GM03348 (cell line): ENCODE data around the gene AFF3.
"Not testable (repeated sequence)": the region's sequence is repeated elsewhere in the genome, so short reads cannot be mapped to it uniquely, and the experiment has no call there.

ENCODE experiments used
- DNase-seq: peaks from one replicate; pipeline ENCODE4 v3.0.0; 2012; ENCODE audit warnings: low spot score

The AFF3 gene

DNA sequence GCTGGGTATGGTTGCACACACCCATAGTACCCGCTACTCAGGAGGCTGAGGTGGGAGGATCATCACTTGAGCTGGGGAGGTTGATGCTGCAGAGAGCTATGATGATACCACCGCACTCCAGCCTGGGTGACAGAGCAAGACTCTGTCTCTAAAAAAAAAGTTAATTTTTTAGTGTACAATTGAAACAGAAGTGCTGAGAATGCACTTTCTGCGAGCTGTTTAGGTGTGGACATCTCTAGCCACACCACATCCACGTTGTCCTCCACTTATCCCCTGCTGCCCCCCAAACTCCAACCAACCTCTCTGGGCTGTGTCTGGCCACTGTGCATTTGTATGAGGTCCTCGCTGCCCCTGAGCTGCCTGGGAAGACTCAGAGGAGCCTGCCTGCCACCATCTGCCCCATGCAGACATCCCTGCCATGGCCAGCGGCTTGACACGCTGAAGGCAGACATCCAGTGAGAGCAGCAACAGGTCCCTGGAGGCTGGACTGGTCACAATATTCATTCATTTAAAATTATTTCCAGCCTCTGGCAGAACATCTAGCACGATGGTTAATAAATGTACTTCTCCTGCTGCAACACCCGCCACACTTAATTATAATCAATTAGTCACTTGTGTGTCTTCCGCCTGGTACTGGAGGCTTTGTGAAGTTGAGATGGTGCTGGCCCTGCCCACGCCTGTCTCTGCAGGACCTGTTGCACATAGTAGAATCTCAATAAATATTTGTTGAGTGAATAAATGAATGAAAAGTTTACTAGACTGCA, 3.7 kb upstream of the AFF3 start:
- DNase-seq, result no peak

DNA sequence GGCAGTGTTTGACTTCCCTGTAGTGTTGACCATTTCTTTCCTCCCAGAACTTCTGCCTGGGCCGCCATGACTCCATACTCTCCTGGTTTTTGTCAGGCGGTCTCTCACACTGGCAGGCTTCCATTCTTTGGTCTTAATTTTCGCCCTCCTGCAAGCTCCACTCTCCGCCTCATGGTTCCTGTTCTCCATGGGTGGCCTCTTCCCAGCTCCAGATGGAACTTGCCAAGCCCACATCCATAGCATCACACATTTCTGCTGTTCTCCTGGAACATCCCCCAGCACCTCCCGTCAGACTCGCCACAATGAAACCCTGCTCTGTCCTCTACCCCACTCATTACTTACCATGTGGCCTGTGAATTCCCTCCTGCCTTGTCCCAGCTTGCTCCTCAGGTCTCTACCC, 896 bp upstream of the AFF3 start:
- no peak for DNase-seq

DNA sequence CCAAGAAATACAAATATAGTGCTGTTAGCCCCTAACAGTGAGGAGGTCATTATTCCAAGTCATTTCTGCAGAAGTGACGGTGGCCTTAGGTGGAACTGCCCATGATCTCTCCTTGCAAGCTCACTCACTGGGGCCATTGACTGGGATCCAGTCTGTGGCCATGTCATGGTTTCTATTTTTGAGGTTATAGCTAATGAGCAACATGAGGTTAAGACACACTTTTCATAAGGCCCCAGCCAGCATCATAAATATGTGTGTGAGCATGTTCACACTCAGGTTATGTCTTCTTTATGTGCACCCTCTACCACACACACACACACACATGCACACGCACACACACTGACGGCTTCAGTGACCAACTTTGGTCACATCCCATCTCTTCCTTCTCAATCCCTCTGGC, 484 bp downstream of the AFF3 start:
- DNase-seq, result no peak

DNA sequence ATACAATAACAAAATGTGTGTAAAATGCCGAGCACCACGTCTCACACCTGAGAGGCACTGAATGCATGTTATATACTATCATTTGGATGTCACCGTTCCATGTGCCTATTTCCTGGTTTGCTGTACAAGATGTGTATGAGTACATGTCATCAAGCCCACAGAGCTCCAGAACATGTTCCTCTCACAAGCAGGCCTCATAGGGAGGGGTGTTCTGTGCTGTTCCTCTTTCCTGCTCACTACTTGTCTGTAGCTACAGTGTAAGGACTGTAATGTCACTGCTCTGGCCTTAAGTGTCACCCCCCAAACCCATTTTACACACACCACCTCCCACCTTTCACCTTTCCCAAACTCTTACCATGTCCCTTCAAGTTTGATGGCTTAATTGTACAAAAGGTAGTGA, 1.8 kb downstream of the AFF3 start:
- no peak for DNase-seq

DNA sequence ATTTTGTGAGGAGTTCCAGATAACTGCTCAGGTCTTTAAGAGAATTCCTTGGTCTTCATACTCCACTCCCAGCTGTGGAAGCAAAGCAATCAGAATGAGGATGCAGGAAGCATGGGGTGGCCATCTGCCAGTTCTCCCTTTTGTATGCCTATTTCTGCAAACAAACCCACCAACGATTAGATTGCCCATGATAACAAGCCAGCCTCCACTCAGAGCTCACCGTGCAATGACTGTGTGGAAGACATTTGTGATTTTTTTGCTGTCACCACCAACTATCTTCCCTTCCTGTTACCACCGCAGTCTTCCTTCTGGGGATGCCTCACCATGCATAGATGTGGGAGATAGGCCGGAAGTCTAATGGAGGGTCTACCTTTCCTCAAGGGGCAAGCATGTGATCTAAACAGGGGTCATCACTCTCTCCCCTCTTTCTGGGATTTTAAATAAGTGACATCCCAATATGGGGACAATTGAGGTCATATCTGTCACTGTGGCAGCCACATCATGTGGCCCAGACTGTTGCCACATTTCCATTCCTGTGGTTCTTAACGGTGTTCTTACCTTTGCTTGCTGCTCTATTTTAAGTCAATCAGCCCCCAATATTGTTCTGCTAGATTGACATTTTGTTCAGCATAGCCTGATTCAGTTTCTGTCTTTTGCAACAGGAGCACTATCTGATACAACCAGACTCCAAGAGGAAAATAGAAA, 4.4 kb downstream of the AFF3 start:
- no peak for DNase-seq

DNA sequence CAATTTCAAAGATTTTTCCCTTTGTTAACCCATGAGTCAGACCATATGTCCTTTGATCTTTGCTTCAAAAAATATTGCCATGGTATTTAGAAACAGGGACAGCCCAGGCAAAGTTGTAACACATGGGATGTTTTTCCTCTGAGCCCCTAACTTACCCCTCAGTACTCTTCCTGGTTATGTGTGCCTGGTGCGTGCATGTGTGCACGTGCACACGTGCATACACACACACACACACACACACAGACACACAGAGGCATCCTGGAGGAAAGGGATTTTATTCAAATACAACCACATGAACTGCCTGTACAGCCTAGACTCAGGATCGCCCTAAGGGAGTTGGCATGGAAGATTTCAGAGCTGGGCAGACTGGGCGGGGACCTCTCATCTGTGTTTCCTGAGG, 5.1 kb downstream of the AFF3 start:
- DNase-seq, result no peak

DNA sequence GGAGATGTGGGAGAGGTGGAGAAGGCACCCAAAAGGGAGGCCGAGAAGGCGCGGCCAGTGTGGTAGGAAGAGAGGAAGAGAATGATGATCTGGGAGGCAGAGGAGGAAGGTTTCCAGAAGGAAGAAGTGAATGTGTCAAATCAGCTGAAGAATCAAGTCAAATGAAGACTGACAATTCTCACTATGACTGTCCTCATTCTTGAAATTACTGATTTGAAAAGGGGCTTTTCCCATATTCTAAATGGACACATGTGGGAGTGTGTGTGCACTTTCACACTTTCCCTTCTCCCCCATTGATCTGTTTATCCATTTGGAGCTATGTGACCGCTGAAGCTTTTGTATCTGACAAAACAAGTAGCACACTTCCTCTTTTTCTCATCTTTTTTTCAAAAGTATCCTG, 6.1 kb downstream of the AFF3 start:
- DNase-seq, result no peak

DNA sequence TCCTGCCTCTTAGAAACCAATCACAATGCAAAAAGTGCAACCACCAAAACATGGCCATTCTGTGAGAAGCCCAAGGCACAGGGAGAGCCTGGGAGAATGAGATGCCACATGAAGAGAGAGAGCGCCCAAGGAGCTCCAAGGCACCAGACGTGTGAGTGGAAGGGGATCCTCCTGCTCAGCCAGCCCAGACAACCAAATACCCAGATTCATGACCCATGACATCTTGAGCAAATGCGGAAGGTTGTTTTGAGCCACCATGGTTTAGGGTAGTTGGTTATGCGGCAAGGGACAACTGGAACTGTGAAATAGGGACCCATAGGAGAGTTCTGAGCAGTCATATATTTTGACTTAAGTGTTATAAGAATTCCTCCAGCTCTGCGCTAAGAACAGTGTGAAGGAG, 7.0 kb downstream of the AFF3 start:
- no peak for DNase-seq

DNA sequence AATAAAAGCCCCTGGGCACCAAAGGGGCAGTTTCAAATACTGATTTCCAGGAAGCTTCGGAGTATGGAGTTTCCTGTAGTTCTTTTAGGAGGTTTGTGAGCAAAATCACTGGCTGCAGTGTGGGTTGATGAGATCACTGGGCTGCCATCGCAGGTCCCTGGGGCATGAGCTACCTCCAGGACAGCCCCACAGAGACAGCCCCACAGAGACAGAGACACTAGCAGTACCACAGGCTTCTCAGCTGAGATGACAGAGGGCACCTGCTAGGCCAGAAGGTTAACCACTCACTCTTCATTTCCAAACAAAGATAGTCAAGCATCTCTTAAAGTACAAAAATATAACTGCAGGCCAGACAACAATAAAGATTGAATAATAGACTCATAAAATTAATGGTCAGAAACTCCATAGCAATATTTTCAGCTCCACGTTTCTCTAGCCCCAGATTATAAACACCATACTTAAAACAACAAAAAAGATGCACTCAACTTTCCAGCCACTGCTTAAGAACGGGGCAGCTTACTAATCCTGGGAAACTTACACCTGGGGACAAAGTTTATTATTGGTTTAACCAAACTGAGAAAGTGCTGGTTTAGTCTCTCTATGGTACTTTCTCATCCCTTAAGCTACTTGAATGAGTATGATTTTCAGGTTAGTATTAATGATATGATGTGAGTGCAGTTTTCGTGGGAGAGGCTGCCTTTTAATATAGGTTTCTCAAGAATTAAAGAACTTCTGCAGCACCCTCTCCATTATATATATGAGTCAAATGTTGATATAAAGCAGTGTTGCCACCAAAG, 11.6 kb downstream of the AFF3 start:
- no peak for DNase-seq

DNA sequence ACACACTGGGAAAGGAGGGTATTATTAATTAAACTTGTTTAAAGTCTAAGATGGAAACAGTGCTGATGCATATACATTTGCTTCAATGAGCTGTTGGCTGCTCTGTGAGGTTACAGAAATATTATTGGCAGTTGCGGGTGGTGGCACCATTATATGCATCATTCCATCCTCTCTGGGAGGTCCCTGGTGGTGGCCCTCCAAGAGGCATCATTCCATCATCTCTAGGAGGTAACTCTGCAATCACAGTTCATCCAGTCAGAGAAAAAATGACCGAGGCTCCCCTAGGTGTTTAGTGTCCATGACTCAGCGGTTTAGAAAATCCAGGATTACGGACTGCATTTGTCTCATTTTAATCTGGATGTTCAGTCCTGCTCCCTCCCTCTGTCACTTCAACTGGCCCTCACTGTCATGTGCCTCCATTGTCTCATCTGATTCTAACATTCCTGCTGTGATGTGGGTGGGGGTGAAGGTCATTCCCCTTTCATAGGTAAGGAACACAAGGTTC, 15.4 kb downstream of the AFF3 start:
- no peak for DNase-seq

DNA sequence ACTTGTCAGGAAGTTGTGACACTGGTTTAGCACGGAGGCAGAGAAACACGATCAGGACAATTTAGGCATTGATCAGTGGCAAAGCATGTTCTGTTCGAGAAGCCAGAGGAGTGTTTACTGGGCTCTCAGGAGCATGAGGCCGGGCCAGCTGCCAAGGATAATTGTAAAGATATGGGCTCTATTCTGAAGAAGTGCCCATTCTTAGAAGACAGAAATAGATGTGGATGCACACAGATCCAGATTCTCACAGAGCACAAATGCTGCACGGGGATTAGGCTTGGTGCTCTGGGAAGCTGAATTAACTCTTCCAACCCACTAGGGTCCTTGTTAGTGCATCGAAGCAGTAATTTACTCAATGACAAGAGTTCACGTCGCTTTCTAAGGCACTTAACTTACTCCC, 16.2 kb downstream of the AFF3 start:
- no peak for DNase-seq

DNA sequence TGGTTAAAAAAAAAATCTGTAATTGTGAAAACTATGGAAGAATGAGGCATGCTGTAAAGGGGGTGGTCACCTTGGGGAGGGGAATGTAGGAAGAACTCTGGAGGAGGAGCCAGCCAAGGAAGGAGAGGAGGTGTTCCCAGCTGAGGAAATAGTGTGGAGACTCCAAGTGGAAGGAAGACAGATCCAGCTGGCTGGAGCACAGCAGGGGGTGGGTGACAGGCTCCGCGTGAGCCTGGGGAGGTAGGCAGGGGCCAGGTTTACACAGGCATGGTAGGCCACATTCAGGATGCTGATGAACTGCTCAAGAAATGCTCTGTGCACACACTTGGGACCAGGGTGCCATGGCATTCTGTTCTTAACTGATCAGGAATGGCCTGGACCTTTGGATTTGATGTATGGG, 16.8 kb downstream of the AFF3 start:
- no peak for DNase-seq

DNA sequence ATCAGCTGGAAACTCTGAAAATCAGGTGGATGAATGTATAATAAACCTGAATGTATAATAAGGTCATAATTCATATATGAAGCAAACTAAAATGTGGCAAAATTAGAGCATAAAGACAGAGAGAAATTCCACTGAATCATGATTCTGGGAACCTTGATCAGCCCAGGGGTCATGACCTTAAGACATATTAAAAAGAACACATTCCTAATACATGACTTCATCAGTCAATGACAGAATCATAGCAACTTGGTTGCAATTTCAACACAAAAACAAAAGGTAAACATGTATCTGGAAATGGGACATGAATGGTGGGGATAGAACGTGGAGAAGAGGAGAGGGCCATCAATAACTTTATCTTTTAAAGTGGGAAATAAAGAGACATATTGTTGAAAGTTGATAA, 17.6 kb downstream of the AFF3 start:
- DNase-seq, result no peak

DNA sequence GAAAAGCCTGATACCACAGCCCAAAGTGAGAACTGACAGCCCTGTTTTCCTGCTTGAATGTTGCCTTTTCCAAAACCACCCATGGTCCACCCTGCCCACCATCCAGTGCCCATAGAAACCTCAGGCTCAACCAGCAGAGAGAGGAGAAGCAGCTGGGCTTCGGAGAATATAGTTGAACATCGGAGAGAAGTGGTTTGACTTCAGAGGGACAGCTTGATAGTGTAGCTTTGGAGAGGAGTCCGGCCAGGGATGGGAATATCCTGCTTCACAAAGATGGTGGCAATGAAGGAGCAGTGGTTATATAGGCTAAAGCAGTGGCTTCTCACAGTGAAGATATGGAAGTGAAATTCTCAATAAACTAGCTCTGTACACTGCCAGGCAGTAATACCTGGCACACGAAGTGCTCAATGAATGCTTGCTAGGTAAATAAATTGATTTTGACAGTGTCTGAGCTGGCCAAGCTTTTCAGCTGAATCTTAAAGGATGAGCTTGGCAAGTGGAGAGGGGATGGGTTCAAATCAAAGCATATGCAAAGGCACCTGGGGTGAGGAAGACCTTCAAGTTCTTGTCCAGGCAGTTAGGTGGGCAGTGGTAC, 21.2 kb downstream of the AFF3 start:
- DNase-seq, result no peak

DNA sequence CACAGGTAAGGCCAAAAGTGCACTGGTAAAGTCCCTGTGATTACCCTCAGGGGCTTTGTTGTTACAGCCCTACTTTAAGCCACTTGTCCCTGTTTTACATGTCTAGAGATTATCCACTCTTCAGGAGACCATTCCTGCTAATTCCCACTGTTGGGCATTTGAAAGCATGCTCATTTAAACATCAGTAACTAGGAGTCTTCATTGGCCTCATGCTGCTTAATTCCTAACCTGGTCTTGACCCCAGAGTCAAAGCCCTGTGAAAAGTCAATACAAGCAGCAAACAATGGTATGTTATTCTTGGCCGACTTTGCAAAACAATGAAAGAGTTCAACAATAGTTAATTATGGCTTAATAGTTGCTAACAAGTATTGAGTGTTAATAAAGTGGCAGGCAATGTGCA, 23.2 kb downstream of the AFF3 start:
- no peak for DNase-seq

DNA sequence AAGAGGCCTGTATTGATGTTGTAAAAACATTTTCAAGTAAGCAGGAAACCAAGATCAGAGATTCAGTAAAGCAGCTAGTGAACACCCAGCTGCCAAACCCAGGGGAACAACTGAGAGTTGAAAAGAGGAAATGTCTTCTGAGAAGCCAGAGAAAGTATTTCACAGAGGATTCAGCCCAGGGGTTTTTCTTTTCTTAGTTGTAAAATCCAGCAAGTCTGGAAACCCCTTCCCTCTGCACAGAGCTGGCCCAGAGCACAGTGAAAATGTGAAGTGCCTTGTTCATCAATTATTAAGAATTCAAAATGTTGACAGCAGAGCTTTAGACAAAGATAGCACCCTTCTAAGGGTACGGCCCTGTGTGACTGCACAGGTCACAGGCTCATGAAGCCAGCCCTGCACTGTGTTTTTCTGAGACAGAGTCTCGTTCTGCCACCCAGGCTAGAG, 28.4 kb downstream of the AFF3 start:
- DNase-seq, result no peak

DNA sequence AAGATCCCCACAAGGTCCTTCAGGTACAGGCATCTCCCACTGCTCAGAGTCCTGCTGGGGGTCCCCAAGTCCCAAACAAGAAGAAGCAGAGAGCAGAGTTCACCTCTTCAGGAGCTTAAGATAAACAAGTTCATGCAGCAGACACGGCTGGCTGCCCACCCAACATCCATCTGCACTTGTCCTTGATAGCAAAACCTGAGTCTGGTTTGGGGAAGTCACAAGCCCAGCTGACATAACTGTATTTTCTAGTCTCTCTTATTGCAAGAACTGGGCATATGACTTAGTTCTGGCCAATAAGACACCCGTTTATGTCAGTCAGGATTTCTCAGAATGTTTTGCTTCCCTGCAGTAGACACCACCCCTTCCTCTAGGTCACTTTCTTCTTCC, 31.8 kb downstream of the AFF3 start:
- DNase-seq, result no peak

DNA sequence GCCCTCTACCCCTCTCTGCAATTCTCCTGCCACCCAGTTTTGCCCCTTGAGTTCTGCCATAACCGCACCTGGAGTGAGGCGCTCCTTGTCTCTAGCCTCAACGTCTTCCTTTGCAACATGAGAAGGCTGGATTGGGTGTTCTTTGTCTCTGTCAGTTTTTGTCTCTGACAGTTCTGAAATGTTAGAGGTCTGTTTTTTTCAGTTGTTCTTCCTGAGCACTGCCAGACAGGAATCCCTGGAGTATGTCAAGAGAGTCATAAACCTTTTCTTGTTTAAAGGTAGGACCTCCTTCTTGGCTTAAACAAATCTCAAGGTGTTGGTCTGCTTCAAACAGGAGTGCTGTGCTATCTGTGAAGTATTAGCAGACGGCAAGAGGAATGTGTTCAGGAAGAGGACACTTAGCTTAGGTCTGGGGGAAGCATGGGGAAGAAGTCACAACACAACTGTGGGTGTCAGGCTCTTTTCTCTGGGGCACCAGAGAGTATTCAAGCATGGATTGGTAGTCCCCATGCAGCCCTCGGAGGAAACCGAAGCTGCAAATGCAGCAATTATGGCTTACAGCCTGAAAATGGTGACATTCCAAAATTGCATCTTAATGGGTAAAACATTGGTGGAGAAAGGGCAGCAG, 32.3 kb downstream of the AFF3 start:
- no peak for DNase-seq

DNA sequence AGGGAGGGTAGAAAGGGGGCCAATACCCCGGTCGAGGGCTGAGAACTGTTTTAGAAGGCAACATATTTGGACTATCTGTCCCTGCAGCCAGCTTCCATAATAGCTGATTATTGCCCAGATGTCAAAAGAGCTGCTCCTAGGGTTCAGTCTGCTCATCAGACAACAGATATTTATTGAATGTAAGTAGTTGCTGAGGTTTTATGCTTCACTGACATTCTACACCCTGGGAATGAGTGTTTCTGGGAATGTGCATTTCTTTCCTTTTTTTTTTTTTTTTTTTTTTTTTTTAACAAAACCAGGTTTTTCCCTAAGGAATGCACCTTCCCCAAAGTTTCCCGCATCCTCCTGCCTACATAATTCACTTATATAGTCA, 33.8 kb downstream of the AFF3 start:
- not testable (repeated sequence) for DNase-seq

DNA sequence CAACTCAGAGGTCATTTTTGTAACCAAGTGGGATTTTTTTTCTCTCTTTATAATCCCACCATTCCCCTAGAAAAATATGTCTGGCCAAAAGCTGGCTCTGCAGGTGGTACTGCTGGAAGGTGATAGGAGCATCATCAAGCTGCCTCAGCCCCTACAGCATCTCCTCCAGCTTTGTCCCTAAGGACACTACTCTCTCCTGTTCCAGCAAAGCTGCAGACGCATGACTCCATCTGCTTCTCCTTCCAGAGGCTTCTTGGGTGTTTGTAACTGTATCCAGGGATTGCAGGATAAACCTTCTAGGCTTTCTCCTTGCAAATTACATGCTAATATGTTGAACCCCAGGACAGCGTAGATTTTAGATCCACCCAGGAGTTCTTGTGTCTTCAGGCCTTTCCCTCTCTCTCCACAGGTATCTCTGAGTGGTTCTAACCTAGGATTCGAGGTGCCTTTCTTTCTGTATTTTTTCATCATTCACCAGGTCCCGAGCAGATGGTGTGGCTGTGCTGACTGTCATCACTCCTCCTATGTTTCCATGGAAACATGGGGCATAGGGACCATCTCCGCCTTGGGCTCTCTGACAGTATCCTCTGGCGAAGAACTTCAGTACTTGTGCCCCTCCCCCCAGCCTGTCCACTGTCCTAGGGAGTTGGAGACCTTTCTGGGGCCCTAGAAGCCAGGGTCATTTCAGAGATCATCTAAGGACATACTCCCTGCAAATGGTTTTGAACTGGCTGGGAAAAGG, 34.3 kb downstream of the AFF3 start:
- DNase-seq, result no peak

DNA sequence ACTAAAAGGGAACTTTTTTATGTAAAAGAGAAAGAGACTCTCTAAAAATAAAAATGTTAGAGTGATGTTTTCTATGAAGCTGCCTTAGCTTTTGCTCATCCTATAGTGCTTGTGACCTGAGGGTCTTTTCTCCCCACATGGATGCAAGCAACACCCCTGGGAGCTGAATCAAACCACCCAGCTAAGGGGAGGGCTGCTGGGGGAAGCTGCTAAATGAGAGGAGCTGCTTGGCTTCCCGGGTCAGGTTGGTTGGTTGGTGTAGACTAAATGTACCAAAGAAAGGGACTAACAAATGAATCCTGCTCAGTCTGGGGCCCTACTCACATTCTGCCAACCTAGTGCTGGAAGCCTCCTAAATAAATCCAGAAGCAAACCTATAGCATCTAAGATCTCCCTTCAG, 35.0 kb downstream of the AFF3 start:
- DNase-seq, result no peak
